ENCODE results near the gene SLC6A19. TPM values are rescaled to one million over a fixed set of nuclear protein-coding genes. Genes with fewer than 3 reads are reported as not detected.

Gene SLC6A19
- total RNA-seq (not detected in 2 replicates), polyA plus RNA-seq (not detected in 2 replicates), polyA minus RNA-seq (not detected in 2 replicates)
- total RNA-seq (2013), result not detected

GRCh38 chr5:1201327-1202025 is at the start of gene SLC6A19:
Gene SLC6A19, plus strand, starts transcription at chr5:1201595. Its CDS starts 56 bp downstream, at chr5:1201651.
- Mint-ChIP-seq H3K27ac (no peak within 1 kb of the TSS), H3K4me3 (no peak within 1 kb of the TSS), H3K9me3 (ENCODE audit: insufficient read depth) (no peaks in the 10 kb centered on the region), H3K4me1 (no peaks in the 10 kb centered on the region), H3K27me3 (peaks cover 13% of the 10 kb centered on the region)
- no peak for TF ChIP-seq CTCF (IDR thresholded peaks at IDR 0.05)
- TF ChIP-seq EZH2 (IDR thresholded peaks at IDR 0.05; ENCODE audit: borderline replicate concordance, insufficient read depth, low read depth, low read length, poor library complexity, severe bottlenecking), result no peak
- ChIA-PET POLR2A (no interaction called here), CTCF (no interaction called here)
- Histone ChIP-seq H3K4me3 (ENCODE audit: control extremely low read depth in 1 of 5, extremely low read depth in 1 of 5, insufficient read depth in 1 of 5, low read depth in 2 of 5, low read length in 4 of 5) (no peak within 1 kb of the TSS), H3K79me2 (ENCODE audit: control insufficient read depth, insufficient read depth, low read length) (no peaks in the 10 kb centered on the region), H3K4me2 (replicated peaks; ENCODE audit: low read depth, low read length, poor library complexity, severe bottlenecking) (no peak within 1 kb of the TSS), H3K27me3 (replicated peaks in 1 of 4; ENCODE audit: control extremely low read depth in 1 of 4, control insufficient read depth in 3 of 4, insufficient read depth in 4 of 4, low read length in 3 of 4) (peaks cover 0 to 3% (median 1%) of the 10 kb centered on the region in 4 experiments), H4K20me1 (ENCODE audit: control insufficient read depth, insufficient read depth, low read length, poor library complexity, severe bottlenecking) (no peaks in the 10 kb centered on the region), H2AFZ (ENCODE audit: insufficient read depth, low read depth, low read length, poor library complexity, severe bottlenecking) (no peak within 1 kb of the TSS), H3K9me3 (ENCODE audit: control extremely low read depth in 1 of 3, control insufficient read depth in 2 of 3, insufficient read depth in 1 of 3, low read length in 2 of 3) (no peaks in the 10 kb centered on the region), H3K4me1 (ENCODE audit: control insufficient read depth in 2 of 2, insufficient read depth in 2 of 2, low read length in 2 of 2) (no peaks in the 10 kb centered on the region), H3K9ac (ENCODE audit: low read length) (no peak within 1 kb of the TSS), H3K27ac (ENCODE audit: low read length in 2 of 2) (no peak within 1 kb of the TSS), H3K36me3 (replicated peaks in 1 of 2; ENCODE audit: control extremely low read depth in 1 of 2, control insufficient read depth in 1 of 2, extremely low read depth in 1 of 2, insufficient read depth in 2 of 2, low read length in 1 of 2) (no peaks in the 10 kb centered on the region)
- 79% methylated on average over 51 of the region's 51 CpGs for WGBS (ENCODE audit: insufficient coverage)
- intact Hi-C loops (cut with micrococcal nuclease), result no loop called here
- no peak for ATAC-seq (ENCODE audit: low read depth)
- no peak for DNase-seq

- WGBS (ENCODE audit: insufficient coverage), result 41% methylated on average over 10 of the region's 10 CpGs
- CTCF ChIA-PET, result interaction anchor here (1.4 to 7.0 kb wide), 4 partner anchors 12 to 15 kb away, joined by 4 to 48 read pairs (median 8); no protein-coding TSS in a partner anchor
- Mint-ChIP-seq H3K27ac (peak overlapping the region; percentile 89), H3K27me3 (peaks cover 16% of the 10 kb centered on the region), H3K9me3 (ENCODE audit: insufficient read depth) (no peaks in the 10 kb centered on the region), H3K4me1 (peaks cover 41% of the 10 kb centered on the region), H3K4me3 (peak overlapping the region; percentile 77)
- H3K4me2 ChIP-seq (replicated peaks; ENCODE audit: low read depth, low read length, poor library complexity, severe bottlenecking), result peak overlapping the region; percentile 81
- POLR2A ChIA-PET, result interaction anchor here (0.6 to 1.4 kb wide), 2 partner anchors 11 to 14 kb away, joined by 3 to 5 read pairs; no protein-coding TSS in a partner anchor
- ATAC-seq (ENCODE audit: low read depth) (peak; percentile 83), DNase-seq (peak; percentile 73)
- no peak overlapping the region for H2AFZ ChIP-seq (ENCODE audit: insufficient read depth, low read depth, low read length, poor library complexity, severe bottlenecking)
- no peaks in the 10 kb centered on the region for H3K36me3 ChIP-seq (replicated peaks in 1 of 2; ENCODE audit: control extremely low read depth in 1 of 2, control insufficient read depth in 1 of 2, extremely low read depth in 1 of 2, insufficient read depth in 2 of 2, low read length in 1 of 2)
- no peaks in the 10 kb centered on the region for H3K79me2 ChIP-seq (ENCODE audit: control insufficient read depth, insufficient read depth, low read length)
- peaks cover 0 to 31% (median 8%) of the 10 kb centered on the region in 4 experiments for H3K27me3 ChIP-seq (replicated peaks in 1 of 4; ENCODE audit: control extremely low read depth in 1 of 4, control insufficient read depth in 3 of 4, insufficient read depth in 4 of 4, low read length in 3 of 4)
- peak overlapping the region; percentile 68 to 71 for H3K27ac ChIP-seq (ENCODE audit: low read length in 2 of 2)
- intact Hi-C loops (cut with micrococcal nuclease), result loop anchor here (2.0 kb wide), 1 partner anchor 17 kb away; no protein-coding TSS in a partner anchor
- H3K9ac ChIP-seq (ENCODE audit: low read length), result peak overlapping the region; percentile 28
- TF ChIP-seq EZH2 (IDR thresholded peaks at IDR 0.05; ENCODE audit: borderline replicate concordance, insufficient read depth, low read depth, low read length, poor library complexity, severe bottlenecking) (no peak), CTCF (IDR thresholded peaks at IDR 0.05) (no peak)
- H3K4me3 ChIP-seq (ENCODE audit: control extremely low read depth in 1 of 5, extremely low read depth in 1 of 5, insufficient read depth in 1 of 5, low read depth in 2 of 5, low read length in 4 of 5), result peak overlapping the region in 2 of 5 experiments; percentile 20 to 42
- H4K20me1 ChIP-seq (ENCODE audit: control insufficient read depth, insufficient read depth, low read length, poor library complexity, severe bottlenecking), result no peaks in the 10 kb centered on the region
- H3K9me3 ChIP-seq (ENCODE audit: control extremely low read depth in 1 of 3, control insufficient read depth in 2 of 3, insufficient read depth in 1 of 3, low read length in 2 of 3), result peaks cover 0 to 16% (median 0%) of the 10 kb centered on the region in 3 donors
- H3K4me1 ChIP-seq (ENCODE audit: control insufficient read depth in 2 of 2, insufficient read depth in 2 of 2, low read length in 2 of 2), result peaks cover 48 to 53% of the 10 kb centered on the region in 2 donors
These were observed 49.2 kb upstream of the SLC6A19 start for GRCh38 chr5:1152156-1152555.

Data from B cell (primary cell).